ENCODE measurements around the gene BAHCC1.

The BAHCC1 gene

DNA sequence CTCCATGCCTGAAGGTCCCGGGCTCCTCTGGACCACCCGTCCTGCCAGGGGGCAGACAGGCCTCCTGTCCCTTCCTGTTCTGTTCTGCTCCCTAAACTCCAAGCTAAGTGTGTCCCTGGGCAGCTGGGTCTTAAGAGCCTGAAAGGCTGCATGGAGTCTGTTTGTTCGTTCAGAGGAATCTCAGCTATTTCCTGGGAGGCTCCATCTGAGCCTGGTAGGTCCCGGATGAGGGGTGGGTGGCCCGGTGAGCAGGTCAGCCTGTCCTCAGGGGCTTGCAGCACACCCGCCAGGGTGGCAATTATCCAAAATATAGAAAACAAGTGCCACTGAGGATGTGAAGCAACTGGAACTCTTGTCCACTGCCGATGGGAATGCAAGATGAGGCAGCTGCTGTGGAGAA lies 104.8 kb downstream of the BAHCC1 start:
- no peak for DNase-seq

DNA sequence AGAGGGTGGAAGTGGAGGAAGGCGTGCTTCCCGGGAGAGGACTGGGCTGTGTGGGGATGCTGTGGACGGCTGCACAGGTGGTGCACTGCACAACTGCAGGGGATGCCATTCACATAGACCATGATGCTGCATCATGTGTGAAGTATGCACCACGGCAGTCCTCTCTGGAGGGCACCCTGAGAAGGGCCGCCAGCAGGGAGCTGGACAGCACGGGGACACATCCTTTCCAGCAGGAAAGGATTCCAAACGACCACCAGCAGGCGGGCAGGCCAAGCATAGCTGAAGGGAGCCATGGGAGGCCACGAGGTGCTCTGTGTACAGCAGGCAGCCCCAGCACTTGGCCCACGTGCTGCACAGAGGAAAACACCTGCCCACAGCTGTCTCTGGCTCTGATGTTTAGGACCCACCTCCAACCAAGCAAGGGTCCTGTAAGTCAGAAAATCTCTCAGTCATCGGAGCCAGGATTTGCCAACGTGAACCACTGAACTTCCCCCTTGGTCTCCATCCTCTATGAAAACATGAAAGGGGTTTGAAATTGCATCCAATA lies 107.3 kb downstream of the BAHCC1 start:
- no peak for DNase-seq

DNA sequence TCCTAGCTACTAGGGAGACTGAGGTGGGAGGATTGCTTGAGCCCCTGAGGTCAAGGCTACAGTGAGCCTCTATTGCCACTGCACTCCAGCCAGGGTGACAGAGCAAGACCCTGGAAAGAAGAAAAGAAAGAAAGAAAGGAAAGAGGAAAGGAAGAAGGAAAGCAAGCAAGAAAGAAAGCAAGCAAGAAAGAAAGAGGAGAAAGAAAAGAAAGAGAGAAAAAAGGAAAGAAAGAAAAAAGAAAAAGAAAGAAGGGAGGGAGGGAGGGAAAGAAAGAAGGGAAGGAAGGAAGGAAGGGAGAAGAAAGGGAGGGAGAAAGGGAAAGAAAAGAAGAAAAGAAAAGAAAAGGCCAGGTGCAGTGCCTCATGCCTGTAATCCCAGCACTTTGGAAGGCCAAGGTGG lies 108.4 kb downstream of the BAHCC1 start:
- no peak for DNase-seq

DNA sequence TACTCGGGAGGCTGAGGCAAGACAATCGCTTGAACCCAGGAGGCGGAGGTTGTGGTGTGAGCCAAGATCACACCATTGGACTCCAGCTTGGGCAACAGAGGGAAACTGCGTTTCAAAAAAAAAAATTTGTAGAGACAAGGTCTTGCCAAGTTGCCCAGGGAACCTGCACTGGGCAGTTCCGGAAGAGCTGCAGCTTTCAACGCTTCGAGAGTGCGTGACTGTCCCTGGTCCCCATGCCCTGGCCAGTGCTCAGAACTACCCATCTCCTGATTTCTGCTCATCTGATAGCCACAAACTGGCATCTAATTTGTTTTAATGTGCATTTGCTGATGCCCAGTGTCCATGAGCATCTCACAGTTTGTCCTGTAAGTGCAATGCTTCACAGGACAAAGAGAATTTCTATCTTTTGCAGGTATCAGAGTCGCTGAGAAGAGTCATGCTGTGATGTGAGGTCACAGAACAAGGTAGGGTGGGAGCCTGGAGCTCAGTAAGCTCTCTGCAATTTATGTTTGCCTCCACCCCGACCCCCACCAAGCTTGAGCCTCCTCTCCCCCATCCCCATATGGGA lies 113.5 kb downstream of the BAHCC1 start:
- no peak for DNase-seq

DNA sequence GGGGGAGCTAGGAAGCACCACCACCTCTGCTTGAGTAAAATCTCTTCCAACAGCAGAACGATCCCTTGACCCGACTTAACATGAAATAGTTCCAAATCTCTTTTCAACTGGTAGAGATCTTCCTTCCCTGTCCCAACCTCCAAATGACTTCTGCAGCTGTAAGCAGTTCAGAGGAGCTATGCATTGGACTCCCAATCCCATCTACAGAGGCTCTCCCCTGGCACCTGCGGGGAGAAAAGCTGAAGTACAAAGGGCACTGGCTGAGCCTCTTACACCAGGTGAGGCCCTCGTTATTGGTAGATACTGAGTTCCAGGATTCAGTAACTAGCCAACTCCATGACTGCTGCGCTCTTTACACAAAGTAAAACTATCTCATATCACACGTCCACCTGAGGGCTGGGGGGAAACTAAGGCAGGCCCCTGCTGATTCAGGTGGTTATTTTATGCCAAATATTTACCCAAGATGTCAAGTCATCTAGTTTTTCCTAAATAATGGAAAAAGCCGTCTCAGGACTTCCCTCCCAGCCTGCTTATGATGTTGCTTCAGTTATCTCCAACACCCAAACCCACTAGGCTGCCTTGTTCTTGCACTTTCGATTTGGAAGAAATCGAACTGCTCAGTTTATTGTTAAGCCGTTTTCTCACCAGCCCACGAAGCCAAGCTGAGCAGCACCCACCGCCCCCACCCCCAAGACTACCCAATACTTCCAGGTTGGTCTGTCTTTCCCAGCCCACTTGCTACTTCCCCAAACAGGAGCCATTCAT lies 114.1 kb downstream of the BAHCC1 start:
- DNase-seq = peak; percentile 53

DNA sequence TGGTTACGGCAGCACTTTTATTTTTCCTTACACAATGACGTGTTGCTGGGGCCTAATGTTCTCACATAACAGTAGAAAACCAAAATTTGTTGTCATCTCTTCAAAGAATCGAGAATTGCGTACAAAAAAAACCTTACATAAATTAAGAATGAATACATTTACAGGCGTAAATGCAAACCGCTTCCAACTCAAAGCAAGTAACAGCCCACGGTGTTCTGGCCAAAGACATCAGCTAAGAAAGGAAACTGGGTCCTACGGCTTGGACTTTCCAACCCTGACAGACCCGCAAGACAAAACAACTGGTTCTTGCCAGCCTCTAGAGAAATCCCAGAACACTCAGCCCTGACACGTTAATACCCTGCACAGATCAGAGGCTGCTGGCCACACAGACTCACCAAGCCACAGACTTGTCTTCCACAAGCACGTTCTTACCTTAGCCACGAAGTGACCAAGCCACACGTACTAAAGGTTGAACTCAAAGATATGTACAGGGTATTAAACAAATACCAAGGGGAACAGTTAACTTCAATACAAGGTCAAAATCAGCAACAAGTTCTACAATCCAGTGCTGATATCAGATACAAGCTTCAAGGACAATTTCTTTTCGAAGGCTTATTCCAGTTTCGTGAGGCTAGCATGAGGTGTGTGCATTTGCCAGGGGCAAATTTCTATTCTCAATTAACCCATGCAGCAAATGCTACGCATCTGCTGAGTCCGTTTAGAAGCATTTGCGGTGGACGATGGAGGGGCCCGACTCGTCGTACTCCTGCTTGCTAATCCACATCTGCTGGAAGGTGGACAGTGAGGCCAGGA lies 114.9 kb downstream of the BAHCC1 start:
- DNase-seq = no peak

DNA sequence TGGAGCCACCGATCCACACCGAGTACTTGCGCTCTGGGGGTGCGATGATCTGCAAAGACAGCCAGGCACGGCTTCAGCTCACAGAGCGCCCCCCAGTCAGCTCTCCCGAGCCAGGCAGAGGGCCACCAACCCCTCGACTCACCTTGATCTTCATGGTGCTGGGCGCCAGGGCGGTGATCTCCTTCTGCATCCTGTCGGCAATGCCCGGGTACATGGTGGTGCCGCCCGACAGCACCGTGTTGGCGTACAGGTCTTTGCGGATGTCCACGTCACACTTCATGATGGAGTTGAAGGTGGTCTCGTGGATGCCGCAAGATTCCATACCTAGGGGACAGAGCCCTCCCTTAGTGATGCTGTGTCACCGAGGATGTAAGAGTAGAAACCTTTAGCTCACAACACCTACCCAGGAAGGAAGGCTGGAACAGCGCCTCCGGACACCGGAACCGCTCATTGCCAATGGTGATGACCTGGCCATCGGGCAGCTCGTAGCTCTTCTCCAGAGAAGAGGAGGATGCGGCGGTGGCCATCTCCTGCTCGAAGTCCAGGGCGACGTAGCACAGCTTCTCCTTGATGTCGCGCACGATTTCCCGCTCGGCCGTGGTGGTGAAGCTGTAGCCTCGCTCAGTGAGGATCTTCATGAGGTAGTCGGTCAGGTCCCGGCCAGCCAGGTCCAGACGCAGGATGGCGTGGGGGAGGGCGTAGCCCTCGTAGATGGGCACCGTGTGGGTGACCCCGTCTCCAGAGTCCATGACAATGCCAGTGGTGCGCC lies 115.7 kb downstream of the BAHCC1 start:
- peak; percentile 33 for DNase-seq

DNA sequence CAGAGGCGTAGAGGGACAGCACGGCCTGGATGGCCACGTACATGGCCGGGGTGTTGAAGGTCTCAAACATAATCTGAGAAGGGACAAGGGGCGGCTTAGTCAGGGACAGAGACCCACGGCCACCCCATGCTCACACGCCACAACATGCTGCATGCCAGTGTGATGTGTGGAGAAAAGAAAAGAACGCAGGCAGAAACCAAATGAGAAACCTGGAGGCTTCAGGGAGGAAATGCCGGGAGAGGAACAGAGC lies 116.2 kb downstream of the BAHCC1 start:
- DNase-seq = no peak

DNA sequence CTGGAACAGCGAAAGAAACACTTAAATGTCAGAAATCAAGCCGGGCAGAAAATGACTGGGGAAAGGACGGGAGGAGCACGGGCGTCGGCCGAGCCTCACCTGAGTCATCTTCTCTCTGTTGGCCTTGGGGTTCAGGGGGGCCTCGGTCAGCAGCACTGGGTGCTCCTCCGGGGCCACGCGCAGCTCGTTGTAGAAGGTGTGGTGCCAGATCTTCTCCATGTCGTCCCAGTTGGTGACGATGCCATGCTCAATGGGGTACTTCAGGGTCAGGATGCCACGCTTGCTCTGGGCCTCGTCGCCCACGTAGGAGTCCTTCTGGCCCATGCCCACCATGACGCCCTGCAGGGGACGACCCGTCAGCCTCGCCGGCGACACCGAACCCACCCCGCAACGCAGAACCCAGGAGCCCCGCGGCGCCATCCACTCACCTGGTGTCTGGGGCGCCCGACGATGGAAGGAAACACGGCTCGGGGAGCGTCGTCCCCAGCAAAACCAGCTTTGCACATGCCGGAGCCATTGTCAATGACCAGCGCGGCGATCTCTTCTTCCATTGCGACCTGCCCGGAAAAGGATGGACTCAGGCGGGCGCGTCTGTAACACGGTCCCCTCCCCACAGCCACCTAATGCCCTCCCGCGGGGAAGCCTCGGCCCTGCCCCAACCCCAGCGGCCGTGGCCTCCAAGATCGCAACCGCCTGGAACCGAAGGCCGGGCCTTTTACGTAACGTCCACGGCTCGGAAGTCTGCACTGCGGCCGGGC lies 116.7 kb downstream of the BAHCC1 start:
- DNase-seq = no peak

DNA sequence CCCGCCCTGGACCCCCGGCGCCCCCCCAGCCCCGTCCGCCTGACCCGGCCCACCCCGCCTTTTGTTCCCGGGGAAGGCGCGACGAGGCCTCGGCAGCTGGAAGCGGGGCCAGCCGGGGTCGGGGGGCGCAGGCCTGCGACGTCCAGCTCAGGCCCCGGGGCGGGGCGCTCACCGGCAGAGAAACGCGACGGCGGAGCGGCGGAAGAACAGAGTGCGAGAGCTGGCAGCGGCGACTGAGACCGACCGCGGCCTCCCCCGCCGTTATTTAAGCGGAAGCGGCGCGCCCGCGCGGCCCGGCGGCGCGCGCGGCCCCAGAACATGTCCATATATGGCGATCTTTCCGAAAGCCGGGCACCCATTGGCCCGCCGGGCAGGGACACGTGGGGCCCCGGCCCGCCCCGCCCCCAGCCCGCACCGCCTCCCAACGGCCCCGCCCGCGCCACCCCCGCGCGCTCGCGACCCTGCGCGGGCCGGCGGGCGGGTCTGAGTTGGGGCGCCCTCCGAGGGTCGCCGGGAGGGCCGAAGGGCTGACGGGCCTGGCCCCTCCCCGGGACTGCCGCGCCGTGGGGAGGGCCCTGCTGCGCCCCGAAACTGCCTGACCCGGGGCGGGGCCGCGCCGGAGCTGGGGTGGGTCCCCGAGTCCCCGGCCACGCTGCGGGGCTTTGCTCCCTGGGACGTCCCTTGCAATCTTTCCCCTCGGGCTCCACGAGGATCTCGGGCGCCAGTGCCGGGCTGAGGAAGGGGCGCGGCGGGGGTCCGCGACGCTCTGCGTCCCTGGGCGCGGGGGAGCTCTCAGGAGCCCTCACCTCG lies 117.5 kb downstream of the BAHCC1 start, which contains the start of gene ACTG1:
Gene ACTG1, minus strand, starts transcription at position 238 of the 810 bp plus-strand sequence. CDS start 445 bp downstream, outside the sequence.
- peak; percentile 90 for DNase-seq

DNA sequence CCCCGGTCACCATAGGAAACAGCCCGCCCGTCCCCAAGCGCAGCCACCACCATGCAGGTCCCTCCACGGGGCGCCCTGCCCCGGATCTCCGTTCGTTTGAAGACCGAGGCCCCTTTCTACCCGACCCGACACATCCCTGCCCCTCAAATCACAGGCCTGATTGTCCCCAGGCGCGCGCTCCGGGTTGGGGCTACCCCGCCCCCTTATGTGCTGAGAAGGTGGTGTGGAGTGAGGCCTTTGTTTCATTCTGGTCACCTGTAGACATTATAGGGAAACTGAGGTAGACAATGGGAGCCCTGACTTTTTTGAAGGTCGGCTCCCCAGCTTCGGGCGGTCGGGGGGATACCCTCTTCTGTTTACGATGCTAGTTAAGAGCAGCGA lies 118.1 kb downstream of the BAHCC1 start:
- DNase-seq = peak; percentile 60

DNA sequence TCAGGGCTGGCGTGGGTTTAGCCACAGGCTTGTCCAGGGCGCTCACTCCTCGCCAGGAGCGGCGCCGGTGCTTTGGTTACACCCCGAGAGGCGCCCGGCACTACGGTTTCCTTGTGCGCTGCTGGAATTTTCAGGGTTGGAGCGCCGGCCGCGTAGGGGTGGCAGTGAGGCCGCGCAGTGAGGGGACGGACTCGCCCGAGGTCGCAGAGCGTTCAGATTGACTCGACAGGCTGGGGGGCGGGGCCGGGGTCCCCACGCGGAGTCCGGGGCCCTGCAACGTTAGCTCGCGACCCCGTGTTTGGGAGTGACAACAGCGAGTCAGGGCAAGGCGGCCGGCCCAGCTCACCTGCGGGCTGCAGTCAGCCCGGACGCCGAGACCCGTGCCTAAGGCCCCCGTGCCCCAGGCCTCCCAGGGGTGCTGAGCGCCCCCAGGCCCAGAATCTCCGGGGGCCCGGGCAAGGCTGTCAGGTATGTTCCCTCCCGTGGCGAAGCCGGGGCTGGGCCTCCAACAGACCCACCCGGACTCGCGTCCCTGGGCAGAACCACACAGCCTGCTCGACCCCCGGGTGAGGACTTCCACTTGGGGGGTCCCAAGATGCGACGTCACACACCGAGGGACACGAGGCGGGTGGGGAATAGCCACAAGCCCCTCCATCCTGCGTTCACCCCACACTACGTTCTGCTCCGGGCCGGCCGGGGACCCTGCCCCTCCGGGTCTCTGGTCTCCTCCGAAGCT lies 118.7 kb downstream of the BAHCC1 start:
- DNase-seq = peak; percentile 48

DNA sequence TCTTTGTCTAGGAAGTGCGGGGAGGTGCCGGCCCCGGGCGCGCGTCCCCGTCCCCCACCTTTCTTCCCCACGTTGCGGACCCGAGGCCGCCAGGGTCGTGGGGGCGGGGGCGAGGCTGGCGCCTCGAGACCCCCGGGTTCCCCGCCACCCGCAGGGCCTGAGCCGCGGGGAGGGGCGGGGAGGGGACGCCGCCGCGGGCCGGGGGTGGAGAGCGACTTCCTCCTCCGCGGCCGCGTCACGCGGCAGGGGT lies 119.2 kb downstream of the BAHCC1 start:
- DNase-seq = no peak

DNA sequence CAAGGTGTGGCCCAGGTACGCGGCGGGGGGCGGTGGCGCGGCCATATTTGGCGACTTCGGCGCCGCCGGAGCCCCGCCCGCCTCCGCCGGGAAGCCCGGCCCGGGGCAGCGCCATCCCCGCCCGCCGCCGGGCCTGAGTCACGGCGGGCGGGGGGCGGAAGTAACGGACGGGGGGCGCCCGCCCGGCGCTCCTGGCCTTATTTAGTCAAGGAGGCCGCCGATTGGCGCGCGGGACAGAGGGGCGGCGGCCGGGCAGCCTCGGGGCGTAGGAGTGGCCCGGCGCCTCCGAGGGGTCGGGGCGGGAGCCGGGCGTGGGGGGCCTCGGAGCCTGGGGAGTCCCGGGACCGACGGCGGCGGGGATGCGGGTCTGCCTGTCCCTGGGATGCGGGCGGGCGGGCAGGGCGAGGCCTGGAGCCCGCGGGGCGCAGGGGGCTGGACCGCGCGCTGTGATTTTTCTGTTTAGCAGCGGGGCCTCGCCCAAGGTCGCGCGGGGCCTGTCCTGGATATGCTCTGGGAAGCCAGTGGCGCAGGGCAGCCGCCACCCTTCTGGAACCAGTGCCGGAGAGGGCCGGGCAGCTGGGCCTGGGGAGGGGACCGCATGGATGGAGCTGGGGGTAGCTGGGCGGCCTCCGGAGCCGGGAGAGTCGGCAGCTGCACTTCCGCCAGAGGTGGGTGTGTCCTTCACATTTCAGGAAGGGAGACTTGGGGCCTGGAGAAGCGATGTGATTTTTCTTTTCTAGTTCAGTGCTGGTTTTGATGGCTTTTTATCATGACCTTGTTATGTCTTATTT lies 119.7 kb downstream of the BAHCC1 start:
- DNase-seq = peak; percentile 73

DNA sequence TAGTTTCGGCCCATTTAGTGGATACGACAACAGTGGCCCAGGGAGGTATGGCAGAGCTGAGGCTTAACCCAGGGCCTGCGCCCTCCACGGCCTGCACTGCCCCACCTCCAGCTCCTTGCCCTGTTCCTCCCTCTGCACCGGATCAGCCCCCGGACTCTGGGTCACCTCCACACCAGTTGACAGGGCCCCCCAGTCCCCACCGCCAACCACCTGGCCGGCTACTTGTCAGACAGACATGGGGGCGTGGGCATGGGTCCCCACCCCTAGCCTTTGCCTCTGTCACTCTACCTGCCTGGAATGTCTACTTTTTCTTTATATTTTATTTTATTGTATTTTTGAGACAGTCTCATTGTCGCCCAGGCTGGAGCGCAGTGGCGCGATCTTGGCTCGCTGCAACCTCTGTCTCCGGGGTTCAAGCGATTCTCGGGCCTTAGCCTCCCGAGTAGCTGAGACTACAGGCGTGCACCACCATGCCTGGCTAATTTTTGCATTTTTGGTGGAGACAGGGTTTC lies 120.3 kb downstream of the BAHCC1 start:
- DNase-seq = no peak

Data from stimulated activated CD4-positive, alpha-beta T cell treated with anti-CD3 and anti-CD28 coated beads, Interleukin-4, amount 100 ng/mL, for 1 hour (primary cell).